Lung (tissue), 12 donors: Measurements from ENCODE around the gene RPL39. TPM values are rescaled to one million over a fixed set of nuclear protein-coding genes. Genes with fewer than 3 reads are reported as not detected.

Source experiments
- ATAC-seq: fragments of 200-7000 bp; cut with Tn5 transposase; one replicate; pipeline ENCODE4 v1.9.1; 2020; ENCODE audit warnings: moderate number of reproducible peaks; ENCODE audit not compliant: insufficient read depth, low FRiP score
- DNase-seq, 3 donors: peaks; one replicate each; pipeline ENCODE4 v3.0.0-alpha.2; 2013 to 2017
- H3K27ac ChIP-seq, 2 donors: one replicate each; pipeline ENCODE4 v1.5.1; 2013; ENCODE audit warnings: mild to moderate bottlenecking in 2 of 2, moderate library complexity in 2 of 2, control low read depth in 1 of 2, inconsistent platforms in 1 of 2, low read depth in 1 of 2, low read length in 1 of 2
- H3K27me3 ChIP-seq, 3 donors: one replicate each; pipeline ENCODE4 v1.5.1; 2013; ENCODE audit warnings: low read length in 2 of 3; ENCODE audit not compliant: control insufficient read depth in 3 of 3, insufficient read depth in 3 of 3
- H3K36me3 ChIP-seq, 4 donors: one replicate each; pipeline ENCODE4 v1.5.1; 2013; ENCODE audit warnings: low read length in 4 of 4, mild to moderate bottlenecking in 1 of 4, moderate library complexity in 1 of 4; ENCODE audit not compliant: control insufficient read depth in 4 of 4, insufficient read depth in 4 of 4
- H3K4me1 ChIP-seq, 5 donors: one replicate each; pipeline ENCODE4 v1.5.1; 2013; ENCODE audit warnings: low read length in 5 of 5, mild to moderate bottlenecking in 2 of 5, moderate library complexity in 1 of 5; ENCODE audit not compliant: control insufficient read depth in 5 of 5, insufficient read depth in 5 of 5
- H3K4me3 ChIP-seq: one replicate; pipeline ENCODE4 v1.5.1; 2013; ENCODE audit warnings: mild to moderate bottlenecking, control low read depth, moderate library complexity
- H3K9ac ChIP-seq, 2 donors: one replicate each; pipeline ENCODE4 v1.5.1; 2013; ENCODE audit warnings: low read length in 2 of 2, control low read depth in 1 of 2; ENCODE audit not compliant: insufficient read depth in 1 of 2
- H3K9me3 ChIP-seq, 4 donors: one replicate each; pipeline ENCODE4 v1.5.1; 2013; ENCODE audit warnings: low read length in 3 of 4, mild to moderate bottlenecking in 1 of 4, moderate library complexity in 1 of 4; ENCODE audit not compliant: control insufficient read depth in 4 of 4, insufficient read depth in 3 of 4
- CTCF ChIP-seq: IDR thresholded peaks from 2 replicates; pipeline ENCODE4 v1.5.1; 2012; ENCODE audit warnings: mild to moderate bottlenecking; ENCODE audit errors: control extremely low read depth, extremely low read depth
- WGBS, 2 donors: extraction: QIAGEN DNeasy Blood & Tissue Kit; methylation state at CpG; one replicate each; pipeline ENCODE4 v1.1.7; 2013; 5-methylcytosine and 5-hydroxymethylcytosine counted together
- polyA plus RNA-seq, 2 donors: library from polyadenylated mRNA; stranded (reverse); fragments of 200-250 nt; gene quantifications; one replicate each; pipeline ENCODE4 v1.2.1, GENCODE V29; 2013
- total RNA-seq, 2 donors: library from RNA; depleted of rRNA in 1 of 2; stranded (reverse); fragments of >200 nt in 1 of 2; gene quantifications; one replicate each; pipeline ENCODE4 v1.2.1, GENCODE V29; 2014 to 2021
- donor health status: control.
- donor health status: control.
- donor health status: Bipolar disorder and iron deficiency.
- donor health status: healthy.
- donor health status: DM: yes; HTN: yes; CAD: no.

Gene RPL39
- total and polyA plus RNA-seq, 4 donors = 662 to 10,699 (median 2,714) TPM

DNA sequence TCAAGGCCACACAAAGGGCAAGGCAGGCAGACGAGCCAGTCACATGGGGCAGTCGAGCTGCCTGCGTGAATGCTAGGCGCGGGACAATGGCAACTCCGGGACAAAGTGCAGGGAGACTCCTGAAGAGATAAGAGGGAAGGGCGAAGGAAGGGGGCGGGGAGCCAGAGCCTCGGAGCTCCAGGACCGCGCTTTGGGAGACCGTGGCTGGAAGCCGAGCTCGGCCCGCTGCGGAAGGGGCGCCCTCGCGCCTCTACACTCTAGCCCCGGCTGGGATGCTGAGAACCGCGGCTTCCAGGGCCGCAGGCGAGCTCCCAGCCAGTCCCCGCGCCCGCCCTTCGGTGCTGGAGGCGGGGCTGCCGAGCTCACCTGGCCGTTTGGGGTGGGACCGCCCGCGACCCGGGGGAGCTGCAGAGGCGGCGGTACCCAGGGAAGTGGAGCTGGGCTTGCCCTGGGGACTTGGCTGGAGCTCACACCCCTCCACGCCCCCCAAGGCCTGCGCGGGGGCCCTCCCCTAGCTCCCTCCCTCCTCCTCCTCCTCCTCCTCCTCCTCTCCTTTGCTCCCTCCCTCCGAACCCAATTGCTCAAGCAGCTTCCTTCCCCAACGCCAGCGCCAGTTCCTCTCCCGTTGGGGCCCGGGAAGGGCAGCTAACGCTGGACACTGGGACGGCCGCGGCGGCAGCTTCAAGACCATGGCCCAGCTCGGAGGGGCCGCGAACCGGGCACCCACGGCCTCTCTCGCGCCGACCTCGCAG is 33.3 kb downstream of the RPL39 start, which contains the start of gene SOWAHD:
TSS of gene SOWAHD (plus strand) at position 610 of the 752 bp plus-strand sequence. CDS start at position 690, 80 bp downstream.
- Histone ChIP-seq H3K4me1 (peaks cover 0 to 4% (median 0%) of the 10 kb centered on the region in 5 donors), H3K4me3 (peak within 1 kb of the TSS; percentile 30), H3K9me3 (peaks cover 0 to 5% (median 0%) of the 10 kb centered on the region in 4 donors), H3K27me3 (peaks cover 0 to 4% (median 0%) of the 10 kb centered on the region in 3 donors), H3K9ac (no peak within 1 kb of the TSS), H3K36me3 (no peaks in the 10 kb centered on the region), H3K27ac (peak within 1 kb of the TSS in 1 of 2 donors; percentile 53)
- 0 to 35% methylated on average over 31 to 59 of the region's 59 CpGs for WGBS, 2 donors
- DNase-seq (peak; percentile 47 to 66 (median 56)), ATAC-seq (peak; percentile 48)
- TF ChIP-seq CTCF = no peak

- no peak for TF ChIP-seq CTCF
- no peak for ATAC-seq
- Histone ChIP-seq H3K9ac (no peak overlapping the region), H3K4me3 (peak overlapping the region; percentile 12), H3K9me3 (peaks cover 0 to 5% (median 0%) of the 10 kb centered on the region in 4 donors), H3K4me1 (peaks cover 0 to 4% (median 0%) of the 10 kb centered on the region in 5 donors), H3K27ac (peak overlapping the region in 1 of 2 donors; percentile 53), H3K36me3 (no peaks in the 10 kb centered on the region), H3K27me3 (peaks cover 0 to 4% (median 0%) of the 10 kb centered on the region in 3 donors)
- DNase-seq = no peak
- 60 to 75% methylated on average over 9 to 12 of the region's 12 CpGs for WGBS, 2 donors
Observed at GRCh38 chrX:119757646-119757978, 33.8 kb downstream of the RPL39 start.

GRCh38 chrX:119756926-119757635 is 34.3 kb downstream of the RPL39 start:
- TF ChIP-seq CTCF = no peak
- WGBS, 2 donors = 72 to 82% methylated on average over 10 of the region's 10 CpGs
- H3K27ac ChIP-seq = no peak overlapping the region
- ATAC-seq = no peak
- H3K27me3 ChIP-seq = peaks cover 0 to 4% (median 0%) of the 10 kb centered on the region in 3 donors
- no peak overlapping the region for H3K9ac ChIP-seq
- H3K36me3 ChIP-seq = no peaks in the 10 kb centered on the region
- peaks cover 0 to 5% (median 0%) of the 10 kb centered on the region in 4 donors for H3K9me3 ChIP-seq
- H3K4me1 ChIP-seq = peaks cover 0 to 4% (median 0%) of the 10 kb centered on the region in 5 donors
- DNase-seq = no peak
- no peak overlapping the region for H3K4me3 ChIP-seq
